GM12873 (cell line): ENCODE measurements around the gene CGB2.
"Not testable (repeated sequence)": the region's sequence is repeated elsewhere in the genome, so short reads cannot be mapped to it uniquely, and the experiment has no call there.

Source experiments
- CTCF ChIP-seq: IDR thresholded peaks from 2 replicates; pipeline ENCODE4 v1.5.1; 2012; ENCODE audit warnings: low read depth, mild to moderate bottlenecking, moderate library complexity, low read length, control low read depth; ENCODE audit not compliant: insufficient read depth; ENCODE audit errors: missing control alignments

Gene CGB2

DNA sequence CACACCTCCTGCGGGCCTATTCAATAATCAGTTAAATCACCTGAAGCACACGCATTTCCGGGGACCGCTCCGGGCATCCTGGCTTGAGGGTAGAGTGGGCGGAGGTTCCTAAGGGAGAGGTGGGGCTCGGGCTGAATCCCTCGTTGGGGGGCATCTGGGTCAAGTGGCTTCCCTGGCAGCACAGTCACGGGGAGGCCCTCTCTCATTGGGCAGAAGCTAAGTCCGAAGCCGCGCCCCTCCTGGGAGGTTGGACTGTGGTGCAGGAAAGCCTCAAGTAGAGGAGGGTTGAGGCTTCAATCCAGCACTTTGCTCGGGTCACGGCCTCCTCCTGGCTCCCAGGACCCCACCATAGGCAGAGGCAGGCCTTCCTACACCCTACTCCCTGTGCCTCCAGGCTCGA, 11.9 kb downstream of the CGB2 start, which contains the start of gene CGB5:
TSS of gene CGB5 (plus strand) at position 301 of the 400 bp plus-strand sequence. CDS start 362 bp downstream, outside the sequence.
- not testable (repeated sequence) for TF ChIP-seq CTCF

- not testable (repeated sequence) for TF ChIP-seq CTCF
Measured at GRCh38 chr19:49049011-49049410, 17.3 kb downstream of the CGB2 start, which contains the start of gene CGB8. TSS of gene CGB8 (minus strand) at chr19:49049111. CDS start at chr19:49048739, 372 bp downstream.

- TF ChIP-seq CTCF: peak; percentile 13
Measured at GRCh38 chr19:49056101-49056901, 24.6 kb downstream of the CGB2 start.

- TF ChIP-seq CTCF: no peak
Measured at GRCh38 chr19:49057636-49058234, 26.0 kb downstream of the CGB2 start, which contains the start of gene CGB7. TSS of gene CGB7 (minus strand) at chr19:49057749. CDS start at chr19:49055375, 2,374 bp downstream.

DNA sequence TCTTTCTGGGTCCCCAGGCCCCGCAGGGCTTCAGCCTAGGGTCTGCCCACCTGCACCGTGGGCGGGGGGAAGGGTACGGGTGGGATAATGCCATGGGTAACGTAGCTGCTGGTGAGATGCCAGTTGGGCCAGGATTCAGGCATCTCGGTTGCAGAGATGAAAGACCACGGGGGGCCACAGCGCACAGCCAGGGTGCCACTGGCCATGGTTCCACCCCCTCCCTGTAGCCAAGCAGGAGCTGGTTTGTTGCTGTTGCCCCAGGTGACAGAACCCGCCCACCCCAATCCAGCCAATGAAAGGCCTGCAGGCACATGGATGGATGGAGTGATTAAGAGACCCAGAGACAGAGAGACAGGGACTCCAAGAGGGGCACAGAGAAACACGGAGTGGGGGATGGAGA, 26.9 kb downstream of the CGB2 start:
- no peak for TF ChIP-seq CTCF

DNA sequence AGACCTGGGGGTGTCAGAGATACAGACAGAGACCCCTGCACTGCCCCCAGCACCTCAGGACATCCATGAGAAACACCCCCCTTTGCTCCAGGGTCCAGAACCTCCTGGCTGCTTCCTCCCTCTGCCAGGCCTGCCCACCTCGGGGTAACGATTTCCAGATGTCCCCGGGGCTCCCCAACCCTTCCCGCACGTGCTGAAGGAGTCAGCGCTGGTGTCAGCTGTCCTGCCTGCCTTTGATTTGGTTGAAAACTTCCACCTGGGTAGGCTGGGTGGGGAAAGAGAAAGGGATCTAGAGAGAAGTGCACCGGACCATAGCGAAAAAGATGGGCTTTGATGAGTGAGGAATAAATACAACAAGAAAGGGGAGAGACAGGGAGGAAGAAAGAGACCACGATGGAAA, 27.4 kb downstream of the CGB2 start:
- no peak for TF ChIP-seq CTCF

GRCh38 chr19:49061000-49061399, 29.3 kb downstream of the CGB2 start:
- no peak for TF ChIP-seq CTCF
